HG03025 (cell line): Measurements from ENCODE around the gene EFCAB8.
"Not testable (repeated sequence)": the region's sequence is repeated elsewhere in the genome, so short reads cannot be mapped to it uniquely, and the experiment has no call there.

Experiments
- ATAC-seq: cut with Tn5 transposase; IDR thresholded peaks from one replicate; pipeline ENCODE4 v1.9.1; 2021; ENCODE audit warnings: mild to moderate bottlenecking, moderate library complexity; ENCODE audit not compliant: unreplicated experiment, low FRiP score

The EFCAB8 gene

DNA sequence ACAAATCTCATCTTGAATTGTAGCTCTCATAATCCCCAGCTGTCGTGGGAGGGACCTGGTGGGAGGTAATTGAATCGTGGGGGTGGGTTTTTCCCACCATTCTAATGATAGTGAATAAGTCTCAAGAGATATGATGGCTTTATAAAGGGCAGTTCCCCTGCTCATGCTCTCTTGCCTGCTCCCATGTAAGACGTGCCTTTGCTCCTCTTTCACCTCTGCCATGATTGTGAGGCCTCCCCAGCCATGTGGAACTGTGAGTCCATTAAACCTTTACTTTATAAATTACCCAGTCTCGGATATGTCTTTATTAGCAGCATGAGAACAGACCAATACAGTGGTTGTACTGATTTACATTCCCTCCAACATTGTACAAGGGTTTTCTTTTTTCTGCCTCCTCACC lies 75.9 kb downstream of the EFCAB8 start:
- no peak for ATAC-seq

DNA sequence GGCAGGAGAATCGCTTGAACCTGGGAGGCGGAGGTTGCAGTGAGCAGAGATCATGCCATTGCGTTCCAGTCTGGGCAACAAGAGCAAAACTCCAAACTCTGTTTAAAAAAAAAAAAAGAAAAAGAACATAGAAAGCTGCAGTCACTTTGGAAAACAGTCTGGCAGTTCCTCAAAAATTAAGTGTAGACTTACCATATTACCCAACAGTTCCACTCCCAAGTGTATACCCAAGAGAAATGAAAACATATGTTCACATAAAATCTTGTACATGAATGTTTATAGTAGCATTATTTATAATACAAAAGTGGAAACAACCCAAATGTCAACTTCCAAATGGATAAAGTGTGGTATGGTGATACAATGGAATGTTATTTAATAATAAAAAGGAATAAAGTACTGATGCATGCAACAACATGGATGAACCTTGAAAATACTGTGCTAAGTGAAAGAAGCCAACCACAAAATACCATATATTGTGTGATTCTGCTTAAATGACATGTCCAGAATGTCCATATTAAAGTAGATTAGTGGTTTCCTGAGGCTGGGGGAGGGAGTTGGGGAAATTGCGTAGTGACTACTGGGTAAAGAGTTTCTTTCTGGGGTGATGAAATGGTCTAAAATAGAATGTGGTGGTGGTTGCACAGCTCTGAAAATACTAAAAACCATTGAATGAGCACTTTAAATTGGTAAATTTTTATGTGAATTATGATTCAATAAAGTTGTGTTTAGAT lies 82.6 kb downstream of the EFCAB8 start:
- ATAC-seq: no peak

DNA sequence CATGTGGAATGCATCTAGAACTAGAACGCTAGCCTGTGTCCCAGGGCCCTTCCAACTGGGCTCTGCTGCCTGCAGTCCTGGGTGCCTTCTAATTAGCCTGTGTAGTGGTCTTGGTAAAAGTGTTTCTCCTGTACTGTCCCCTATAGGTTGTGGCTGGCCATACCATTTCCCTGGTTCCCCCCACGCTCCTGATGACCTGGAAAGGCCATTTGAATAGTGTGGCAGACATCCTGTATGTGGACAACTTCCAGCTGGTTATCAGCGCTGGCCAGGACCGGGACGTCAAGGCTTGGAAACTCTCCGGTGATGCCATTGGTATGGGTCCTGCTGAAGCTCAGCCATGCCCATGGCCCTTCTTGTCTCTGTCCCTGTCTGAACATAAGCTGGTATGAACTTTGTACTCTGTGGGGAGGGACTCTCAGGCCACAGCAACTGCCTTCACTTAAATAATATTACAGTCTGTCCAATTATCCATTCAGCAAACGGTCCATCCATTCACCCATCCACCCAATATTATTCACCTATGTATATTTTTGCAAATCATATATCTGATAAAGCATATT lies 84.8 kb downstream of the EFCAB8 start:
- no peak for ATAC-seq

DNA sequence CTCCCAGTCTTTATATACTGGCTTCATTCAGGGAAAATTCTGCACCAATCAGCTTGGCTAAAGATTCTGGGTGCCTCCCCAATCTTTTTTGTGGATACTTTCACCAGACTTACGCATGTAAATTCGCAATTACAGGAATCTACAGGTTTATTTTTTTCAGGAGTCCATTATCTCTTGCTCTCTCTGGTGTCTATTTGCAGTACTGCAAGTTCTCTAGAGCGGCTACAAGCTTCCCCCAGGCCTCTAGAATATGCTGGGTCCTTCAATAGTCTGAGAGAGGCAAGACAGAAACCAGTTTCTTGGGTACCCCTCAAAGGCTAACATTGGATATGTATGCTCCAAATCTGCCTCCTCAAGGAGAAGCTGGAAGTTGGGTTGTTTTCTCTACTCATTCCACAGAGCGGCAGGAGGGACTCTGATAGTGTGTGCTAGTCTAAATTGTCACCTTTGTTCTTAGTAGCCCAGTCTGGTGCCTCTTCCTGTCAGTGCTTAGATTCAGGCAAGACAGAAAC lies 87.0 kb downstream of the EFCAB8 start:
- ATAC-seq: no peak

DNA sequence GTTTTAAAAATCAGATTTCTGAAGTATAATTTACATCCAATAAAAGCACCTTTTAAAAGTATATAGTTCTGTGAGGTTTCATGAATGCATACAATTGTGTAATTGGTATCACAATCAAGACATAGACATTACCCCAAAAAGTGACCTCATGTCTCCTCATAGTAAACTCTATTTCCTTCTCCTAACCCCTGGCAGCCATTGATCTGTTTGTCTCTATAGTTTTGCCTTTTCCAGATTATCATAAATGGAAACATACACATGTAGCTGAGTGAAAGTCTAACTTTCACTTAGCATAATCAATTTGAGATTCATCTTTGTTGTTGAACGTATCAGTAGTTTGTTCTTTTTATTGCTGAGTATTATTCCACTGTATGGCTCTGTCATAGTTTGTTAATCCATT lies 87.9 kb downstream of the EFCAB8 start:
- no peak for ATAC-seq

DNA sequence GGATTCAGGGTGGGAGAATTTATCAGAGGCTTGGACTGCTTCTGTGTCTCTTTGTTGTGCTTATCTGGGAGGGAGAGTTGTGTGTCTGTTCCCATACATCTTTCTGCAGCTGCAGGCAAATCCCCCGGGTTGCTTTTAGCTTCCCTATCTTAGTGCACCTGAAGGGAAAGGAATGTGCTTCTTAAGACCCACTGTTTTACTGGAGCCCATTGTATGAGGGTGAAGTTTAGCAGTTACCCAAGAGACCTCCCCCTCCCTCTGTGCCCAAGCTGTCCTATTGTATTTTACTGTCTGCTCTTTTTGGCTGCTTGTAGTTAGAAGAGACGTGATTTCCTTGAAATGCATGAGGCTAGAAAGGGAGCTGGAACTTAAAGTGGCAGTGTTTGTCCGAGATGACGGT lies 91.8 kb downstream of the EFCAB8 start:
- ATAC-seq: not testable (repeated sequence)

DNA sequence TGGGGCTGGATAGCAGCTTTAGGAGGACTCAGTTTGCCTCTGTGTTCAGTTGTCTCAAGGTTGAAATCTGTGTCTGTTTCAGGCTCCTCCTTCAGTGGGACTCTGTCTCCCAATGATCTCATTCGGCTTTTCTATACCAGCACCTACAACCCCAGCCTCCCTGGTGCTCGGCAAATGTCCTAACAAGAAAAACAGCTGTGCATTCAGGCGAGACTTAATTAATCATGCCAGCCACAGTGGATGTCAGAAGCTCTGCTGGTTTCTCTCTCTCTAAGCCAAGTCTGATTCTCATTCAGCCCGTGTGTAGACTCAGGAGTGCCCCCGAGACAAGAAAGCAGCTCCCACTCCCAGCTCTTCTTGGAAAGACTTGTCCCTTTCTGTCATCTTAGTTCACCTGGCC lies 98.7 kb downstream of the EFCAB8 start:
- ATAC-seq: no peak

DNA sequence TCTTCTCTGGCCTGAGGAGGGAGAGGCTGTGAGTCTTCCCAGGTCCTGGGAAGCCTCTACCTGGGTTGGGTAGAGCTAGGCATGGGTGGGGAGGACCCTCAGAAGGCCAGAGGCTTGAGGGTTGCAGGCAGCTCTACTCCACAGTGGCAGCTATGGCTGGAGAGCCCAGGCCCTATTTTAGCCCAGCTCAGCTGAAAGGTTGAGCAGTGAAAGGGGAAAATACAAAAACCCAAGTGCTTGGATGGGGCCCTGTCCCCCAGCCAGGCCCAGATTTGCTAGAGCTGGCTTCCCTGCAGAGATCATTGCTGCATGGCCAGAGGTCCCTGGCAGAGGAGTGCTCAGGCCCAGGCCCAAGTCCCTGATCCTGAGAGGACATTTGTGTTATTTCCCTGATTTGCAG lies 99.9 kb downstream of the EFCAB8 start:
- ATAC-seq: no peak

DNA sequence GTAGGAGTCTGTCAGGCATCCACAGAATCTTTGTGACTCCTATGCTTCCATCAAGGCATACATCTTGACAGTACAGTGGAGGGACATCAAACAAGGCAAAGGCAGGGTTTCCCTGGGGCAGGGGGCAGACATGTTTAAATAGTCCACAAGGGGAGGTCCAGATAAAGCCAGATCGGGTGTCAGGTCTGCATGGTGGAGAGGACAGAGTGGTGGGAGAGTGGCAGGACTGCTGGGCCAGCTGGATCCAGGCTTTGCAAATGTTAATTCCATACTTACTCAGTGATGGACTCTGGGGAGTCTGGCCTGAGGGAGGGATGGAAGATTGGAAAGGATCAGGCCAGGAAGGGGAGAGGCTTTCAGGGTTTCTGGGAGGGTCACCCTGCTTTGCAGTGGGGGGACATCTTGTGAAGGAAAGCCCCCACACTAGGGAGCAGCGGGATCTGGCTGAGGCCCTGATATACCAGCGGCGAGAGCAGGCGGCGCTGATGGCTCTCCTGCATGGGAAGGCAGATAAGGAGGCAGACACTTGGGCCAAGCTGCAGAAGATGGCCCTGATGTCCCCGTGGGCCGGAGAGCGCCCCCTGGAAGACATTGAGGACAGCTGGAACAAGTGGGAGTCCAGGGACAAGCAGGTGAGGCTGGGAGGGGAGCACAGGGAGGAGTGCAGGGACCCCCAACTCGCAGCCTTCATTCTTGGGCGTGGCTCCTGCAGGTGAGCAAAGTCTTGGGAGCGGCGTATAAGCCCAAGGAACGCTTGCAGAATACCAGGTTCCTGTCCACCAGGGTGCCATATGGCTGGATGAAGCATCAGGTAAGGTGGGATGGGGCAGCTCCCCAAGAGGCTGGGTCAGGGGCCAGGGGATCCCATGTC lies 100.9 kb downstream of the EFCAB8 start:
- no peak for ATAC-seq

DNA sequence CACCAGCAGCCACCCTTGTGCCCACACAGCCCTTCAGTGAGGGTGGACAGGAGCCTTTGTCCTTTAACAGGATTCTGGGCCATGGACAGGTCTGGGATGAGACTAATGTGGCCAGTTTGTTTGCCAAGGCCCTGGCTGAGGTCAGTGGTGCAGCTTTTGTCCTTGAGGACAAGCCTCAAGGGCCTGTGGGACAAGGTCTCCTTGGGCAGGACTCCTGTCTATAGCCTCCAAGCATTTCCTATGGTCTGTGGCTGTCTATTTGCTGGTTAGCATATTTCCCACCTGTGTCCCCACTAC lies 101.4 kb downstream of the EFCAB8 start:
- no peak for ATAC-seq

DNA sequence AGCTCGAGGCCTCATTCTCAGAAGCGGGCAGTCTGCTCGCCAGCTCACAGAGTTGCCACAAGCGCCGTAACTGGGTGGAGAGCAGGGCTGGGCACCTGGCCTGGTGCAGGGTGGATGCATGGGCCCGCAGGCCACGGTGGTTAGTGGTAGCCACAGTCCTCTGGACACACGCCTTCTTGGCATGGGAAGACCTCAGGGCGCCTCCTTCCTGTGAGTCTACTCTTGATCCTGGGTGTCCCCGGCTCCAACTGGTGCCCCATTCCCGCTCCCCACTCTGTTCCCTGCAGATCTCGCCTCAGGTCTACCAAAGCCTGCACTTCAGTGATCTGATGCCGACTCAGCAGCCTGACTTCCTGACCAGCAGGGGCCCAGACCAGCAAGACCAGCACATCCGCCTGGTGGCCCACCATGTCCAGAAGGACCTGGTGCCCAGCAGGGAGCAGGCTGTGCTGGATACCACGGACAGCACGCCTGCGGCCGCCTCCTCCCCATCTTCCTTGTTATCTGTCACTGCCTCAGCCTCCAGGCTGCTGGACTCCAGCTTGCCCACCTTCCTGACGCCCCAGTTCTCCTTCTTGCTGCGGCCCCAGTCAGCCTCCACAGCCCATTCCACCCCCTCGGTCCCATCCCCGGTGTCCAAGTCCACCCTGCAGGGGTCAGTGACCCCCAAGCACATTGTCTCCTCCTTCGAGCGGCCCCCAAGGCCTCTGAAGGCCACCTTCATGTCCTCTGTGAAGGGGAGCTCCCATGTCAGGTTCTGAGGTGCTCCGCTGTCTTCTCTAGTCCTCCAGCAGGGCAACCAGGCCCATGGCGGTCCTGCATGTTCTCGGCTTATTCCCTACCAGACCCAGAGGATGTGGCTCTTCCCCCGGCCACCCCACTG lies 102.4 kb downstream of the EFCAB8 start:
- no peak for ATAC-seq

DNA sequence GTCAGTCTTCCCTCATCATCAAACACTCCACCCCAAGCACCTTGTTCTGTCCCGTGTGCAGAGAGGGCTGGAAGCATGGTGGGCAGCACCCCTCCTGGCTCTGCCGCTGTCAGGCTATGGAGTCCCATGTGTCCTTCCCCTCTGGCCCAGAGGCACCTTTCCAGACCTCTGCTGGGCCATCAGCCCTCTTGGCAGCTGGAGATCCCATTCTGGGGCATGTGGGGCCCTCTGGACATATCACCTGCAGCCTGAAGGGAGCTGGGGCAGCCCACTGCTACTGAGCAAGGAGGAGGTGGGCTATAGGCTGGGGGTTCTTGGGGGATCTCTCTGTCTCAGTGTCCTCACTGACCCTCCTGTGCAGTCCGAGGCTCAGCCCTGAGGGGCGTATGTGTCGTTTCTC lies 103.3 kb downstream of the EFCAB8 start:
- ATAC-seq: no peak

DNA sequence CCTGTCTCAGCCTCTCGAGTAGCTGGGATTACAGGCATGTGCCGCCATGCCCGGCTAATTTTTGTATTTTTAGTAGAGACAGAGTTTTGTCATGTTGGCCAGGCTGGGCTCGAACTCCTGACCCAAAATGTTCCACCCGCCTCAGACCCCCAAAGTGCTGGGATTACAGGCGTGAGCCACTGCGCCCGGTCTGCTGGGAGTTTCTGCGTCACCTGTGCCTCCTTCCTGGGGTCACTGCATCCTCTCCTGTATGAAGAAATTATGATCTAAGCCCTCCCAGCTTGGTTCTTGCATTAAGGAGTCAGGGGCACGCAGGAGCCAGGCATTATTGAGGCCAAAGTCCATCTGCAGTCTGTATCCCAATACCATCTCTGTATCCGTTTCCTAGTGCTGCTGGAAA lies 103.9 kb downstream of the EFCAB8 start:
- ATAC-seq: not testable (repeated sequence)

DNA sequence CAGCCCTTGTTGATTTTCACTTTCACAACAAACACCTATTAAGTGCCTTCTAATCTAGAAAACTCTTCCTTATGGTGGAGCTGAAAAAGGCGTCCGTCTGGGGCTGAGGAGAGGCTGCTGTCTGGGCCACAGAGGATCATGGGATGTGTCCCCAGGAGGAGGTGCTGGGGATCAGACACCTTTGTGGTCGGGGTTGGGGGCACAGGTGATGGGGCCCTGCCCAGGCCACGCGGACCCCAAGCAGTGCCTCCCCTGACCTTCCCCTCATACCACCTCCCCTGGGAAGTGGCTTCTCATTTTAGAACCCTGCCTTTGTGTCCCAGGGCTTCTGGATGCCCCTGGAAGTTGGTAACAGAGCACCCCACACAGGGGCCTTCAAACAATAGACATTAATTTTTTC lies 104.5 kb downstream of the EFCAB8 start:
- no peak for ATAC-seq

DNA sequence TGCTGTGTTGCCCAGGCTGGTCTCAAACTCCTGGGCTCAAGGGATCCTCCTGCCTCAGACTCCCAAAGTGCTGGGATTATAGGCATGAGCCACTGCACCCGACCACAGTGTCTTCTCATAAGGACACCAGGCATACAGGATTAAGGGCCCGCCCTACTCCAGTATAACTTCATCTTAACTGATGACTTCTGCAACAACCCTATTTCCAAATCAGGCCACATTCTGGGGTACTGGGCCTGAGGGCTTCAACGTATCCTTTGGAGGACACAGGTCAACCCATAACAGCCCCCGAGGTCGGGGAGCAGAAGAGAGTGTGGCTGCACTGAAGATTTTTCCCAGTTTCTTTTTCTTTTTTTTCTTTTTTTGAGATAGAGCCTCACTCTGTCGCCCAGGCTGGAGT lies 105.9 kb downstream of the EFCAB8 start:
- ATAC-seq: no peak

DNA sequence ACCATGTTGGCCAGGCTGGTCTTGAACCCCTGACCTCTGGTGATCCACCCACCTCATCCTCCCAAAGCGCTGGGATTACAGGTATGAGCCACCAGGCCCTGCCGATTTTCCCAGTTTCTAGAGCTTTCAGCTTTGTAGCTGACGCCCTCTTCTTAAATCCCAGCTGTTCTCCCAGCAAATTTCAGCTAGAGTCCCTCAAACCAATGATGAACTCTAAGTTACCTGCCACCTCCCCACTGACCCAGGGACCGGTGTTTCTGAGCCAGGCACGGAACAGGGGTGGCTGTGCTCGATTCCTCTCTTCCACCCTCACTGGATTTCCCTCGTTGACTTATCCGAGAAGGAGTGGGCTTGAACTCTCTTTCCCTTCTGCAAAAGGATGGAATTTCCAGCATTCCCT lies 106.4 kb downstream of the EFCAB8 start:
- no peak for ATAC-seq

DNA sequence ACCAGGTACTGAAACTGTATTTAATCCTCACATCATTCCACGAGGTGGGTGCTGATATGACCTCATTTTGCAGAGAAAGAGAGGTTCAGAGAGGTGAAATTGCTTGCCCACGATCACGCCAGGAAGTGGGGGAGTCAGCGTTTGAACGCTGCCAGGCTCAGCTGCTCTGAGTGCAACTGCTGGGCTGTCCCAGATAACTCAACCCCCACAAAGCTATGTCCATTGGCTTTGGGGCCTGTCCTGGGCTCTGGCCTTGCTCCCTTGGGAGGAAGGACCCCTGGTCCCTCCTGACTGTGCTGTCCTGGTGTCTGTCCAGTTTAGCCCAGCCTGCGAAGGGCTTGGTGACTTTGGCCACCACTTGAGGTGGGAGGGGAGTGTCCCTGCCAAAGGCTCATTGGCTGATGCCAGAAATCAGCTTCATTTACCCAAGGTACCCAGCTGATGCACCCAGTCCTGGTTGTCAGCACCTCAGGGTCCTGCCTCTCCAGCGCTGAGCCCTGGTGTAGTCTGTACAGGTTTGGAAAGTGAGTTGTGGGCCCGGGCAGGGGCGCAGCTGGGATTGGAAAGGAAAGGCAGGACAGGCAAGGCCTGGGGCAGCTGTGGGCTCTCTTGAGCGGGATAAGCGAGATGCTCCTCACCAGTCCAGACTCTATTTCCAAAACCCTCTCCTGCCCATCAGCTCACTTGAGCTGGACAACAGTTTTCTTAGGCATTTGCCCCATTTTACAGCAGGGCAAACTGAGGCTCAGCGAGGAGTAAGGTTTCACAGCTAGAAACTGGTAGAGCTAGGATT lies 107.1 kb downstream of the EFCAB8 start:
- ATAC-seq: no peak

DNA sequence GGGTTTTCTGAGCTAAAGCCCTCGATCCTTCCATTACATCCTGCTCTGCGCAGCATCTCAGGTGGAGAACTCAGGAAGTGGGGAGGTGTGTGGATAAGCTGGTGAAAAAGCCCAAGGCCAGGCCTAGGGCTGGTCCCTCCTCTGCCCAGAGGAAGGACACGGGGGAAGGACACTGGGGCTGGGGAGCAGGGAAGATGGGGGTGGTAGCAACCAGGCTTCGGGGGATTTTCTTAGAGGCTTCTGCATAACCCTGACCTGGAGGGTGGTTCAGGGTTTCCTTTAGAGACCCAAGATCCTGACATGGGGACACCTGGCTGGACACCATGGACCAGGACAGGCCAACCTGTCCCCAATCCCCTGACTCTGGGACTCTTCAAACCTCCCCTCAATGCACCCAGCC lies 107.7 kb downstream of the EFCAB8 start:
- ATAC-seq: no peak

DNA sequence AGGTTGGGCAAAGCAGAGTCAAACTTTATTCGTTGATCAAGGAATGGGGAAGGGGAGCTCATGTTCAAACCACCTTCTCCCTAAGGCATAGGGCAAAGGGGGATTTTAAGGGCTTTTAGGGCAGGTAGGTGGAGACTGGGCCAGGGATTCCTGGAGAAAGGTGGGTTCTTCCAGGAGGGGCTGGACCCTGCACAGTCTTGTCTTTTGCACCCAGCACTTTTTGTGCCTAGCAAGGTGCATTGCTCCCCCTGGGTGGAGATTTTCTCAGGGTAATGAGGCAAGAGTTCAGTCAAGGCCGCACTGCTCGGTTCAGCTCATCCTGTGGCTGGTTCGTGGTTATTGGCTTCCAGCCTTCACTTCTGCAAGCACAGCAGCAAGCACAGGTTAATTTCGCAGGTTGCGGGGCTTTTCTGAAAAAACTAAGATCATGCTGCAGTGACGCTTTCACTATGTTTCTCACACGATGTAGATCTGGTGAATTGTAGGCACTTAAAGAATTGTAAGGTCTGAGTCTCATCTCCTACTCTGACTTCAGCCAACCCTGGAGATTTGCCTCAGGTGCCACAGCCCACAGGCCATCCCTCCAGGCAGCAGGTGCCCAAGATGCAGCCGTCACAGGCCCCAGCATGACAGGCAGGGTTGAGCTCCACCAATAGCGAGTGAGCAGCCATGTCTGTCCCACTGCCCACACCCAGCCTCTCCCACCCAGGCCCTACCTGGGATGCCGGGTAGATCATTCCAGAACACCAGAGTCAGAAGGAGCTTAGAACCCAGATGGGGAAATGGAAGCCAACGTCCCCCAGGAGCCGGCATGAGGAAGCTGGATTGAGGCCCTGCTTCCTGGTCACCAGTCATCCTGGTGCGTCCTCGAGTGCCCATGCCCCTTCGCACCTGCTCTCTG lies 108.4 kb downstream of the EFCAB8 start:
- no peak for ATAC-seq
